ENCODE measurements around the gene GPR78.

- no peak for TF ChIP-seq KDM1A (IDR thresholded peaks at IDR 0.05; ENCODE audit: borderline replicate concordance, low read length)
- no peak for TF ChIP-seq TEAD4 (IDR thresholded peaks at IDR 0.05; ENCODE audit: low read depth, low read length)
- TF ChIP-seq, protein P1, sequence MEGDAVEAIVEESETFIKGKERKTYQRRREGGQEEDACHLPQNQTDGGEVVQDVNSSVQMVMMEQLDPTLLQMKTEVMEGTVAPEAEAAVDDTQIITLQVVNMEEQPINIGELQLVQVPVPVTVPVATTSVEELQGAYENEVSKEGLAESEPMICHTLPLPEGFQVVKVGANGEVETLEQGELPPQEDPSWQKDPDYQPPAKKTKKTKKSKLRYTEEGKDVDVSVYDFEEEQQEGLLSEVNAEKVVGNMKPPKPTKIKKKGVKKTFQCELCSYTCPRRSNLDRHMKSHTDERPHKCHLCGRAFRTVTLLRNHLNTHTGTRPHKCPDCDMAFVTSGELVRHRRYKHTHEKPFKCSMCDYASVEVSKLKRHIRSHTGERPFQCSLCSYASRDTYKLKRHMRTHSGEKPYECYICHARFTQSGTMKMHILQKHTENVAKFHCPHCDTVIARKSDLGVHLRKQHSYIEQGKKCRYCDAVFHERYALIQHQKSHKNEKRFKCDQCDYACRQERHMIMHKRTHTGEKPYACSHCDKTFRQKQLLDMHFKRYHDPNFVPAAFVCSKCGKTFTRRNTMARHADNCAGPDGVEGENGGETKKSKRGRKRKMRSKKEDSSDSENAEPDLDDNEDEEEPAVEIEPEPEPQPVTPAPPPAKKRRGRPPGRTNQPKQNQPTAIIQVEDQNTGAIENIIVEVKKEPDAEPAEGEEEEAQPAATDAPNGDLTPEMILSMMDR (IDR thresholded peaks at IDR 0.05; ENCODE audit: control extremely low read depth in 1 of 3, insufficient read depth in 1 of 3, low read depth in 1 of 3, low read length in 3 of 3) = no peak
- no peak for TF ChIP-seq EZH2 (IDR thresholded peaks at IDR 0.05; ENCODE audit: low read depth, low read length, severe bottlenecking)
- no peak for TF ChIP-seq EP300 (IDR thresholded peaks at IDR 0.05; ENCODE audit: borderline replicate concordance in 1 of 2, low read depth in 2 of 2, low read length in 2 of 2)
- no peak for TF ChIP-seq TCF12 (IDR thresholded peaks at IDR 0.05; ENCODE audit: low read depth, low read length)
- TF ChIP-seq POLR2AphosphoS5 (IDR thresholded peaks at IDR 0.05; ENCODE audit: low read depth, low read length) = no peak
- TF ChIP-seq, protein P2, sequence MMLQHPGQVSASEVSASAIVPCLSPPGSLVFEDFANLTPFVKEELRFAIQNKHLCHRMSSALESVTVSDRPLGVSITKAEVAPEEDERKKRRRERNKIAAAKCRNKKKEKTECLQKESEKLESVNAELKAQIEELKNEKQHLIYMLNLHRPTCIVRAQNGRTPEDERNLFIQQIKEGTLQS (IDR thresholded peaks at IDR 0.05; ENCODE audit: insufficient read depth, low read depth, low read length) = no peak
- TF ChIP-seq CREB1 (IDR thresholded peaks at IDR 0.05) = no peak
- TF ChIP-seq JUND (IDR thresholded peaks at IDR 0.05; ENCODE audit: low read length) = no peak
- no peak for TF ChIP-seq POLR2A (IDR thresholded peaks at IDR 0.05; ENCODE audit: control extremely low read depth in 1 of 2, low read depth in 2 of 2, low read length in 2 of 2)
- TF ChIP-seq RAD21 (IDR thresholded peaks at IDR 0.05 in 1 of 2, conservative IDR thresholded peaks at IDR 0.05 in 1 of 2; ENCODE audit: low read depth in 2 of 2, low read length in 2 of 2) = no peak
These were observed 3.4 kb downstream of the GPR78 start for GRCh38 chr4:8583655-8584025.

Data from H1 (cell line).